ENCODE data around the gene KIF26B.
"Not testable (repeated sequence)": the region's sequence is repeated elsewhere in the genome, so short reads cannot be mapped to it uniquely, and the experiment has no call there.

Gene KIF26B

GRCh38 chr1:245707941-245708340 lies 553.2 kb downstream of the KIF26B start:
- TF ChIP-seq EZH2phosphoT487 (IDR thresholded peaks at IDR 0.05; ENCODE audit: borderline replicate concordance): no peak
- no peak for TF ChIP-seq CTCF (conservative IDR thresholded peaks at IDR 0.05; ENCODE audit: low read length)
- Histone ChIP-seq H3K9ac (ENCODE audit: low read depth, low read length, poor library complexity, severe bottlenecking) (no peak overlapping the region), H3K4me1 (ENCODE audit: insufficient read depth, low read length, poor library complexity, severe bottlenecking) (peaks cover 4% of the 10 kb centered on the region), H3K27me3 (ENCODE audit: insufficient read depth, low read length, poor library complexity, severe bottlenecking) (no peaks in the 10 kb centered on the region), H2AFZ (ENCODE audit: low read length) (no peak overlapping the region), H3K4me3 (ENCODE audit: low read length, poor library complexity, severe bottlenecking) (no peak overlapping the region), H3F3A (ENCODE audit: low read depth) (no peaks in the 10 kb centered on the region), H3K9me3 (ENCODE audit: insufficient read depth, low read depth, low read length) (no peaks in the 10 kb centered on the region), H3K9me2 (replicated peaks; ENCODE audit: low read depth, low read length) (no peaks in the 10 kb centered on the region), H4K20me1 (ENCODE audit: insufficient read depth, low read length, poor library complexity, severe bottlenecking) (no peaks in the 10 kb centered on the region), H3K79me2 (ENCODE audit: insufficient read depth, low read length) (no peaks in the 10 kb centered on the region), H3K36me3 (ENCODE audit: insufficient read depth, low read length) (no peaks in the 10 kb centered on the region), H3K4me2 (ENCODE audit: low read depth, low read length, poor library complexity, severe bottlenecking) (no peak overlapping the region)

DNA sequence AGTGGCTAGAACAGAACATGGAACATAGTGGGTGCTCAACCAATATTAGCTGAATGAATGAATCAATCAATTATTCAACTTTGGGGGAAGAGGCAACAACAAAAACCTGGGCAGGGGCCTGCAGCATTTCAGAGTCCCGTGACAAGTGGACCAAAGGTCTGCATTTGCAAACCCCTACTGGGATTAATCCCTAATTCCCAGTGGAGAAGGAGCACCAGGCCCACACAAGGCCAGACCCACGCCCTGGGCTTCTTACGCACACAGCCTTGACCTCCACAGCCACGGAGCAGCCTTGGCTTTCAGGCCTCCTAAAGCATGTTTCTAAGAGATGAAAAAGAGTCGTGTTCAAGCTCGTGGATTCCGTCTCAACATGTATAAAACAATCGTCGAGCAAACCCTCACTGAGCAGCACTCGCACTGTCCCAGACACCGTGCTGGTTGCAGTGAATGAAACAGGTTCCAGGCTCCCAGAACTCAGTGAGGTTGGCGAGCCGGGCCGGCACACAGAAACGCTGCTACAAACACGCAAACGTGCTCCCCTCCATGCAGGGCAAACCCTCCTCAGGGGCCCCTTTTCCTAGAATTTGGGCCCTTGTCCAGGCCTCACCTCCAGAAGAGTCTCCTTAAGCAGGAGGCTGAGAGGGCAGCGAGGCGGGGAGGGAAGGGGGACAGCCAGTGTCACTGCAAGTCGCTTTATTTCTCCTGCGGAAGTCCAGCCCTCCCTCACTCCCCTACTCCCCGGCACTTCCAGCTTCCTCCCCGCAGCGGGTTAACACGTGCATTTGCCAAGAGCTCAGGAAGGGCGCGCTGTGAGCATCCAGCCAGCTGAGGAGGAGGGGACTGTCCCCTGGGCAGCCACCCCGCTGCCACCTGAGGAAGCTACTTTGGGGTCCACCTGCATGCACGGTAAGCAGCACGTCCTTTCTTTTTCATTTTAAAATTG lies 556.4 kb downstream of the KIF26B start:
- no peak overlapping the region for H3K4me2 ChIP-seq (ENCODE audit: low read depth, low read length, poor library complexity, severe bottlenecking)
- H3K4me3 ChIP-seq (ENCODE audit: low read length, poor library complexity, severe bottlenecking): no peak overlapping the region
- H3K4me1 ChIP-seq (ENCODE audit: insufficient read depth, low read length, poor library complexity, severe bottlenecking): no peaks in the 10 kb centered on the region
- no peaks in the 10 kb centered on the region for H3K9me3 ChIP-seq (ENCODE audit: insufficient read depth, low read depth, low read length)
- H3K9me2 ChIP-seq (replicated peaks; ENCODE audit: low read depth, low read length): no peaks in the 10 kb centered on the region
- no peaks in the 10 kb centered on the region for H3K27me3 ChIP-seq (ENCODE audit: insufficient read depth, low read length, poor library complexity, severe bottlenecking)
- no peaks in the 10 kb centered on the region for H3K79me2 ChIP-seq (ENCODE audit: insufficient read depth, low read length)
- H4K20me1 ChIP-seq (ENCODE audit: insufficient read depth, low read length, poor library complexity, severe bottlenecking): no peaks in the 10 kb centered on the region
- no peak for TF ChIP-seq CTCF (conservative IDR thresholded peaks at IDR 0.05; ENCODE audit: low read length)
- no peak for TF ChIP-seq EZH2phosphoT487 (IDR thresholded peaks at IDR 0.05; ENCODE audit: borderline replicate concordance)
- no peaks in the 10 kb centered on the region for H3F3A ChIP-seq (ENCODE audit: low read depth)
- H3K9ac ChIP-seq (ENCODE audit: low read depth, low read length, poor library complexity, severe bottlenecking): no peak overlapping the region
- no peak overlapping the region for H2AFZ ChIP-seq (ENCODE audit: low read length)
- H3K36me3 ChIP-seq (ENCODE audit: insufficient read depth, low read length): no peaks in the 10 kb centered on the region

DNA sequence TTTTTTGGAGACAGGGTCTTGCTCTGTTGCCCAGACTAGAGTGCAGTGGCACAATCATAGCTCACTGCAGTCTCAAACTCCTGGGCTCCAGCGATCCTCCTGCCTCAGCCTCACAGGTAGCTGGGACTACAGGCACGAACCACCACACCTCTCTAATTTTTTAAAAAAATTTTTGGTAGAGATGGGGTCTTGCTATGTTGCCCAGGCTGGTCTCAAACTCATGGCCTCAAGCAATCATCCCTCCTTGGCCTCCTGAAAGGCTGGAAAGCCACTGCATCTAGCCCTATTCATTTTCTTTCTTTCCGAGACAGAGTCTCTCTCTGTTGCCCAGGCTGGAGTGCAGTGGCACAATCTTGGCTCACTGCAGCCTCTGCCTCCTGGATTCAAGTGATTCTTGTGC lies 559.2 kb downstream of the KIF26B start:
- H3K4me1 ChIP-seq (ENCODE audit: insufficient read depth, low read length, poor library complexity, severe bottlenecking); H4K20me1 ChIP-seq (ENCODE audit: insufficient read depth, low read length, poor library complexity, severe bottlenecking): not testable (repeated sequence)

DNA sequence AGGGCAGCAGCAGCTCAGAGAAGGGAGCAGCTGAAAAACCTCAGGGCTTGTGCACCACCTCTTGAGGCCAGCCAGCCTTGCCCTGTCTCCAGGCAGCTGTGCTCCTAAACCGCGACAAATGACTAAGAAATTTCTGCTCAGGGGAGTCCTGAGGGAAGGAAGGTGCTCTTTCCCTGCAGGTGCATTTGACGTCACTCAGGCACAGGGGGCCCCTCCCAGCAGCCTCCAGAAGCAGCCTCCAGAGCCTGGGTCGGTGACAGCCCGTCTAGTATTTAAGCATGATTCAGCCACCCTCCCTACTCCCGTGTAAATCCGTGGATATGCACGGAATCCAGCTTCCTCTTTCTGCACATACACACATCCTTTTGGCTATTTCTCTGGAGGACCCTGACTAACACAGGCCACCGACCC lies 560.5 kb downstream of the KIF26B start:
- no peaks in the 10 kb centered on the region for H3K4me1 ChIP-seq (ENCODE audit: insufficient read depth, low read length, poor library complexity, severe bottlenecking)
- no peaks in the 10 kb centered on the region for H3K79me2 ChIP-seq (ENCODE audit: insufficient read depth, low read length)
- H3K9me2 ChIP-seq (replicated peaks; ENCODE audit: low read depth, low read length): no peaks in the 10 kb centered on the region
- H4K20me1 ChIP-seq (ENCODE audit: insufficient read depth, low read length, poor library complexity, severe bottlenecking): no peaks in the 10 kb centered on the region
- H3F3A ChIP-seq (ENCODE audit: low read depth): no peaks in the 10 kb centered on the region
- H3K36me3 ChIP-seq (ENCODE audit: insufficient read depth, low read length): no peaks in the 10 kb centered on the region
- no peak overlapping the region for H3K4me3 ChIP-seq (ENCODE audit: low read length, poor library complexity, severe bottlenecking)
- H3K4me2 ChIP-seq (ENCODE audit: low read depth, low read length, poor library complexity, severe bottlenecking): no peak overlapping the region
- no peaks in the 10 kb centered on the region for H3K9me3 ChIP-seq (ENCODE audit: insufficient read depth, low read depth, low read length)
- no peak for TF ChIP-seq EZH2phosphoT487 (IDR thresholded peaks at IDR 0.05; ENCODE audit: borderline replicate concordance)
- TF ChIP-seq CTCF (conservative IDR thresholded peaks at IDR 0.05; ENCODE audit: low read length): no peak
- H2AFZ ChIP-seq (ENCODE audit: low read length): no peak overlapping the region
- H3K27me3 ChIP-seq (ENCODE audit: insufficient read depth, low read length, poor library complexity, severe bottlenecking): no peaks in the 10 kb centered on the region
- no peak overlapping the region for H3K9ac ChIP-seq (ENCODE audit: low read depth, low read length, poor library complexity, severe bottlenecking)

More for the DNA sequence above, 559.2 kb downstream of the KIF26B start:
- H3K9me2 ChIP-seq (replicated peaks; ENCODE audit: low read depth, low read length); H2AFZ ChIP-seq (ENCODE audit: low read length); H3F3A ChIP-seq (ENCODE audit: low read depth); H3K79me2 ChIP-seq (ENCODE audit: insufficient read depth, low read length); H3K9ac ChIP-seq (ENCODE audit: low read depth, low read length, poor library complexity, severe bottlenecking); H3K27me3 ChIP-seq (ENCODE audit: insufficient read depth, low read length, poor library complexity, severe bottlenecking); H3K36me3 ChIP-seq (ENCODE audit: insufficient read depth, low read length); H3K4me3 ChIP-seq (ENCODE audit: low read length, poor library complexity, severe bottlenecking); H3K9me3 ChIP-seq (ENCODE audit: insufficient read depth, low read depth, low read length); H3K4me2 ChIP-seq (ENCODE audit: low read depth, low read length, poor library complexity, severe bottlenecking): not testable (repeated sequence)

Measured in Loucy (cell line).